ENCODE data around the gene IL13RA1.

DNA sequence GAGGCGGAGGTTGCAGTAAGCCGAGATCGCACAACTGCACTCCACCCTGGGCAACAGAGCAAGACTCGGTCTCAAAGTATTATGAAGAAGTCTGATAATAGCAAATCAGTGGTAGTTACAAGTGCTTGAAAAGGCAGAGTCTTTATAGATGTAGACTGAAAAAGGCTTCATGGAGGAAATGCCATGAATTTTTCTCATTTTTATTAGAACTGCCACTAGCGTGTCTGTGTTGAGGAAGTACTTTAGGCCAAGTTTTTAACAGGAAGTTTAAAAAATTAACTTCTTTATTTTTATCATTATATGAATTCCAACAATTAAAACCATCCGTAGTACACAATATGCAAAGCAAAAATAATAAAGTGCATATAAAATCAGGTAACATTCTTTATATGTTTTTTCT is 32.8 kb upstream of the IL13RA1 start:
- TF ChIP-seq EZH2 (optimal IDR thresholded peaks at IDR 0.05; ENCODE audit: low read depth, low read length) (no peak), EZH2phosphoT487 (IDR thresholded peaks at IDR 0.05; ENCODE audit: low read length) (no peak)
- TF ChIP-seq, protein P1, sequence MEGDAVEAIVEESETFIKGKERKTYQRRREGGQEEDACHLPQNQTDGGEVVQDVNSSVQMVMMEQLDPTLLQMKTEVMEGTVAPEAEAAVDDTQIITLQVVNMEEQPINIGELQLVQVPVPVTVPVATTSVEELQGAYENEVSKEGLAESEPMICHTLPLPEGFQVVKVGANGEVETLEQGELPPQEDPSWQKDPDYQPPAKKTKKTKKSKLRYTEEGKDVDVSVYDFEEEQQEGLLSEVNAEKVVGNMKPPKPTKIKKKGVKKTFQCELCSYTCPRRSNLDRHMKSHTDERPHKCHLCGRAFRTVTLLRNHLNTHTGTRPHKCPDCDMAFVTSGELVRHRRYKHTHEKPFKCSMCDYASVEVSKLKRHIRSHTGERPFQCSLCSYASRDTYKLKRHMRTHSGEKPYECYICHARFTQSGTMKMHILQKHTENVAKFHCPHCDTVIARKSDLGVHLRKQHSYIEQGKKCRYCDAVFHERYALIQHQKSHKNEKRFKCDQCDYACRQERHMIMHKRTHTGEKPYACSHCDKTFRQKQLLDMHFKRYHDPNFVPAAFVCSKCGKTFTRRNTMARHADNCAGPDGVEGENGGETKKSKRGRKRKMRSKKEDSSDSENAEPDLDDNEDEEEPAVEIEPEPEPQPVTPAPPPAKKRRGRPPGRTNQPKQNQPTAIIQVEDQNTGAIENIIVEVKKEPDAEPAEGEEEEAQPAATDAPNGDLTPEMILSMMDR (IDR thresholded peaks at IDR 0.05; ENCODE audit: low read length): no peak
